Tibial nerve (tissue), 4 donors: ENCODE measurements around the gene TMCC2. TPM values are rescaled to one million over a fixed set of nuclear protein-coding genes. Genes with fewer than 3 reads are reported as not detected.

Experiments used
- DNase-seq, 2 donors: peaks; one replicate each; pipeline ENCODE4 v3.0.0-alpha.2; 2019; ENCODE audit warnings: low spot score in 2 of 2
- H3K27ac ChIP-seq, 4 donors: fragments of 200-600 bp; sonication (generic) in 3 of 4; one replicate each; pipeline ENCODE4 v1.5.1; 2017 to 2019; ENCODE audit warnings: mild to moderate bottlenecking in 1 of 4
- H3K27me3 ChIP-seq, 2 donors: fragments of 200-600 bp; sonication (generic) in 1 of 2; one replicate each; pipeline versions ENCODE4 v1.5.1 to v1.6.0; 2017 to 2019
- H3K36me3 ChIP-seq, 3 donors: fragments of 200-600 bp; sonication (generic); one replicate each; pipeline ENCODE4 v1.5.1; 2018 to 2019
- H3K4me1 ChIP-seq, 4 donors: fragments of 200-600 bp; sonication (generic) in 3 of 4; one replicate each; pipeline ENCODE4 v1.5.1; 2017 to 2019
- H3K4me3 ChIP-seq, 4 donors: fragments of 200-600 bp; sonication (generic) in 3 of 4; one replicate each; pipeline ENCODE4 v1.5.1; 2017 to 2019; ENCODE audit warnings: mild to moderate bottlenecking in 1 of 4, moderate library complexity in 1 of 4
- H3K9me3 ChIP-seq, 4 donors: fragments of 200-600 bp; sonication (generic) in 3 of 4; one replicate each; pipeline ENCODE4 v1.5.1; 2017 to 2019
- EP300 ChIP-seq, 2 donors: sonication (generic); formaldehyde crosslinking; IDR thresholded peaks; one replicate each; pipeline ENCODE4 v1.6.1; 2017; ENCODE audit warnings: antibody characterized with exemption in 2 of 2, mild to moderate bottlenecking in 1 of 2
- POLR2A ChIP-seq, 2 donors: fragments of 450-650 bp; IDR thresholded peaks; one replicate each; pipeline ENCODE4 v1.6.1; 2017; ENCODE audit warnings: antibody characterized with exemption in 2 of 2, mild to moderate bottlenecking in 2 of 2, moderate library complexity in 2 of 2
- WGBS, 2 donors: methylation state at CpG; one replicate each; pipeline ENCODE4 v1.1.5; 2018; 5-methylcytosine and 5-hydroxymethylcytosine counted together
- total RNA-seq, 4 donors: library from RNA; depleted of rRNA; stranded (reverse); fragments of >200 nt; gene quantifications; one replicate each; pipeline ENCODE4 v1.1.0, GENCODE V29; 2016
- TF ChIP-seq, protein P1 (sequence below), 5 experiments: fragments of 200-600 bp in 3 of 5; fragments of 450-650 bp in 2 of 5; sonication (generic) in 3 of 5; IDR thresholded peaks; one replicate each; pipeline ENCODE4 v1.5.1; 2016 to 2019; ENCODE audit warnings: antibody characterized with exemption in 5 of 5, mild to moderate bottlenecking in 3 of 5, moderate library complexity in 2 of 5

Gene TMCC2
- total RNA-seq, 4 donors from 2014 or later: 2.4 to 4.8 (median 2.7) TPM

DNA sequence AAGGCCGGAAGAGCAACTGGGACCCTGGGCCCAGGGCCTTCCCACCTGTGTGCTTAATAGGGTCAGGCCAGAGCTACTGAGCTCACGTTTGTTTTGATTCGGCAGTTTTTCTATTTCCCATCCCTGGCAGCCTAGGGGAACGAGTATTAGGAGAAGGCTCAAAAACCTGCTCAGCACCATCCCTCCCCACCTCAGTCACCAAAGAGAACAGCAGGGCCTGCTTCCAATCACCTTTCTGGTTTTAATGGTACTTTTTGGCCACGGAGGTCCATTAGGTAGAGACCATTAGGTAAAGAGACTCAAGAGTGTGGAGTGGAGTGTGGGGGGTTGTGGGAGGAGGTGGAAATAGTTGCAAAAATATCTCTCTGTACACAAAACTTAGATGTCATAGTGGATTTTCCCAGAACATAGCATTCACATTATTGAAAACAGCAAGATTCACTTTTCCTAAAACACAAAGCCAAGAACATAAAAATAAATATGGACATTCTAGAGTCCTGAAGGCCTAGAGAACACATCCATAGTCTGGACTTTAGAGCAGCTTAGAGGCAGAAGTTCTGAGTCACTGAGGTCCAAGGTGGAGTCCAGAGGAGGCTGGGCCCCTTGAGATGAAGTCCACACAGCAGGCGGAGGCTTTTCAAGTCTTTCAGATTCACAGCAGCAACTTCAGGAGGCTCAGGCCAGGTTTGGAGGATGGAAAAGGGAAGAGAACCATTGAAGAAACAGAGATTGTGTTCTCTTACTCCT, 74.3 kb downstream of the TMCC2 start:
- no peak overlapping the region for H3K4me3 ChIP-seq
- peak overlapping the region; percentile 0 to 68 (median 66) for H3K27ac ChIP-seq
- no peaks in the 10 kb centered on the region for H3K27me3 ChIP-seq
- no peaks in the 10 kb centered on the region for H3K9me3 ChIP-seq
- DNase-seq: no peak
- WGBS, 2 donors: 61 to 65% methylated on average over 6 of the region's 6 CpGs
- TF ChIP-seq POLR2A (IDR thresholded peaks at IDR 0.05) (no peak), EP300 (IDR thresholded peaks at IDR 0.05) (no peak)
- TF ChIP-seq, protein P1, sequence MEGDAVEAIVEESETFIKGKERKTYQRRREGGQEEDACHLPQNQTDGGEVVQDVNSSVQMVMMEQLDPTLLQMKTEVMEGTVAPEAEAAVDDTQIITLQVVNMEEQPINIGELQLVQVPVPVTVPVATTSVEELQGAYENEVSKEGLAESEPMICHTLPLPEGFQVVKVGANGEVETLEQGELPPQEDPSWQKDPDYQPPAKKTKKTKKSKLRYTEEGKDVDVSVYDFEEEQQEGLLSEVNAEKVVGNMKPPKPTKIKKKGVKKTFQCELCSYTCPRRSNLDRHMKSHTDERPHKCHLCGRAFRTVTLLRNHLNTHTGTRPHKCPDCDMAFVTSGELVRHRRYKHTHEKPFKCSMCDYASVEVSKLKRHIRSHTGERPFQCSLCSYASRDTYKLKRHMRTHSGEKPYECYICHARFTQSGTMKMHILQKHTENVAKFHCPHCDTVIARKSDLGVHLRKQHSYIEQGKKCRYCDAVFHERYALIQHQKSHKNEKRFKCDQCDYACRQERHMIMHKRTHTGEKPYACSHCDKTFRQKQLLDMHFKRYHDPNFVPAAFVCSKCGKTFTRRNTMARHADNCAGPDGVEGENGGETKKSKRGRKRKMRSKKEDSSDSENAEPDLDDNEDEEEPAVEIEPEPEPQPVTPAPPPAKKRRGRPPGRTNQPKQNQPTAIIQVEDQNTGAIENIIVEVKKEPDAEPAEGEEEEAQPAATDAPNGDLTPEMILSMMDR (IDR thresholded peaks at IDR 0.05): no peak
- peaks cover 0 to 44% (median 22%) of the 10 kb centered on the region in 3 donors for H3K36me3 ChIP-seq
- H3K4me1 ChIP-seq: peaks cover 0 to 20% (median 11%) of the 10 kb centered on the region in 4 donors

DNA sequence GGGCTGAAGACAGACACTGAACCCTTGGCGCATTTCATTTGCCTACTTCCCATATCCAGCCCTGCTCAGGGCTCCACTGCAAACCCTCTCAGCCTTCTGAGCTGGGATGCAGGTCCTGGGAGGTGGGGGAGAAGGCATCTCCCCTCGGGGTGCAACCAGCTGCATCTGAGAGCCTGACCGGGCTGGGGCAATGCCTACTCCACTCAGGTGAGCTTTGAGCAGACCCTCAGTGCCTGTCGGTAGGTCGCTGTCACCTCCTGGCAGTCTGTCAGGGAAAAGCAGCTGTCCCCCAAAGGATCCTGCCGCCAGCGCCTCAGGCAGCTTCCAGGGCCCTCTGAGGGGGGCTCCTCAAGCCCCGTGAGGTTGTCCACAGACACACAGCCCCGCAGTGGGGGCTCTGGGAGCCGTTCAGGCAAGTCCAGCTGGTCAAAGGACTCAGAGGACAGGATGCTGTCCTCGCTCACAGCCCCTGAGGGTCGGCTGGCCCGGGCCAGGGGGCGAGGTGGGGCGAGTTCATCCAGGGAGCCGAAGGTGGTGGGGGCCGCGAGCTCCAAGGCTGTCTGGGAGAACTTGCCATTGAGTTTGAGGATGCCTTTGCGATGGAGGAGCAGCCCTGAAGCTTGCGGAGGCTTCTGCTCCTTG, 75.6 kb downstream of the TMCC2 start:
- Histone ChIP-seq H3K4me1 (peaks cover 0 to 20% (median 11%) of the 10 kb centered on the region in 4 donors), H3K4me3 (no peak overlapping the region), H3K9me3 (no peaks in the 10 kb centered on the region), H3K36me3 (peaks cover 0 to 58% (median 32%) of the 10 kb centered on the region in 3 donors), H3K27me3 (no peaks in the 10 kb centered on the region), H3K27ac (peak overlapping the region in 3 of 4 donors; percentile 26 to 68 (median 66))
- WGBS, 2 donors: 74 to 95% methylated on average over 10 to 15 of the region's 20 CpGs
- DNase-seq: no peak
- TF ChIP-seq POLR2A (IDR thresholded peaks at IDR 0.05) (no peak), EP300 (IDR thresholded peaks at IDR 0.05) (no peak)
- TF ChIP-seq, protein P1 (IDR thresholded peaks at IDR 0.05): no peak

DNA sequence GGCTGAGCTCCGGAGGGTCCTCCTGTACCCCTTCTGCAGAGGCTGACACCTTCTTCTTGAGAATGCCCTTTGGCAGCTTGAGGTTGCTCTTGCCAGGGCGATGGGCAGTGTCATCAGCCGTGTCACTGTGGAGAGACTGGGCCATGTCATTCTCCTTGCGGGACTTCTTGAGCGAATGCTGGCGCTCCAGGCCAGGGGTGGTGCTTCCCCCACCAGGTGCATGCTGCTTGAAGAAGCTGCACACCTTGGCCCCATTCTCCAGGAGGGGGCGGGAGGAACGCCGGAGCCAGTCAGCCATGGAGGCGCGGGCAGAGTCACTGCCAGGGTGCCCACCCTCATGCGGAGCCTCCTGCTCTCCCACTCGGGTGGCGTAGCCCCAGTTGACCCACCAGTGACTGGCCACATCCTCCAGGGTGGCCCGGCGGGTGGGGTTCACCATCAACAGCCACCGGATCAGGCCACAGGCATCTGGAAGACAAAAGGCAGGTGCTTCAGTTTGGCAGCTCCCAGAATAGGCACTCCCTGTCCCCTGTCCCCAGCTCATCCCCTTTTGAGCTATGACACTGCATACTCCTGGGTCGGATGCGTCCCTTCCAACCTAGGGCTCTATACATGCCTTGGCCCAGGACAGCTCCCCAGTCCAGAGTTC, 76.4 kb downstream of the TMCC2 start:
- Histone ChIP-seq H3K27me3 (no peaks in the 10 kb centered on the region), H3K9me3 (no peaks in the 10 kb centered on the region), H3K36me3 (peaks cover 0 to 63% (median 37%) of the 10 kb centered on the region in 3 donors), H3K4me3 (no peak overlapping the region), H3K4me1 (peaks cover 0 to 20% (median 11%) of the 10 kb centered on the region in 4 donors), H3K27ac (peak overlapping the region in 1 of 4 donors; percentile 68)
- TF ChIP-seq POLR2A (IDR thresholded peaks at IDR 0.05): no peak
- no peak for TF ChIP-seq EP300 (IDR thresholded peaks at IDR 0.05)
- TF ChIP-seq, protein P1 (IDR thresholded peaks at IDR 0.05): no peak
- WGBS, 2 donors: 90 to 95% methylated on average over 15 to 19 of the region's 19 CpGs
- DNase-seq: no peak

DNA sequence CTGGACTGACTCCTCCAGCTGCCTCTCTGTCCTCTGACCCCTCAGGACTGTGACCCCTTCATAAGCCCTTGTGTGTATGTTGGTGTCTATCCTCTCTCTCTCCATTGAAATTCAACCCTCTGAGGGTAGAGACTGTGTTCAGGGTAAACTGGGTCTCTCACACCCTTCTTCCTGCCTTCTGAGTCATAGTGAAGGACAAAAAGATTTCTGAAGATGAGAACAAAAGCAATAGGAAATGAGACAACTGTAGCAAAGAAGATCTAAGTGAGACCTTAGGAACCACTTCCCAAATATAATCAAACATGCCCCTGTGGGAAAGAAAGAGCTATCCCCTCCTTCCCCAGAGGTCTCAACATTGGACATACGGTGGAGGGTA, 76.9 kb downstream of the TMCC2 start:
- Histone ChIP-seq H3K36me3 (peaks cover 0 to 68% (median 37%) of the 10 kb centered on the region in 3 donors), H3K4me1 (peaks cover 0 to 20% (median 11%) of the 10 kb centered on the region in 4 donors), H3K4me3 (no peak overlapping the region), H3K9me3 (no peaks in the 10 kb centered on the region), H3K27me3 (no peaks in the 10 kb centered on the region), H3K27ac (peak overlapping the region in 1 of 4 donors; percentile 68)
- TF ChIP-seq POLR2A (IDR thresholded peaks at IDR 0.05): no peak
- no peak for TF ChIP-seq EP300 (IDR thresholded peaks at IDR 0.05)
- TF ChIP-seq, protein P1 (IDR thresholded peaks at IDR 0.05): no peak
- DNase-seq: no peak
- WGBS, 2 donors: 88 to 100% methylated on average over 1 of the region's 1 CpG
